HG02759 (cell line): ENCODE measurements around the gene CLASP2.

Experiments used
- ATAC-seq: cut with Tn5 transposase; IDR thresholded peaks from one replicate; pipeline ENCODE4 v1.9.1; 2021; ENCODE audit warnings: mild to moderate bottlenecking, moderate library complexity; ENCODE audit not compliant: unreplicated experiment

Gene CLASP2

DNA sequence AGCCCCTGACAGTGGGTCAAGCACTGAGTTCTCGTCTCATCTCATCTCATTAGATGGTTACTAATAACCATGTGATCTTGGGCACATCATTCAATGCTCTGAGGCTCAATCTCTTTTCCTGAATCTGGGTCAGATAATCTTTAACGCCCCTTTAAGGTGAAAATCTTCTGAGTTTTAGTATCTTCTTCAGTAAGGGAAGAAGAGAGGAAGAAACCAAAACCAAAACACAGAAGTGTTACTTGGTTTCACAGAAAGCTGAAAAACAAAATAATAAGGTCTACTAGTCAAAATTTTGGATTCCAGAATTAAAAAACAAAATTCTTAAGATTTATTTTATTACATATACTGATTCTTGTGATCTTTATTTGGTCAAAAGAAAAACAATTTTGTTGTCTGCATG lies 78.2 kb downstream of the CLASP2 start:
- no peak for ATAC-seq

GRCh38 chr3:33637482-33637881 lies 80.6 kb downstream of the CLASP2 start:
- no peak for ATAC-seq

DNA sequence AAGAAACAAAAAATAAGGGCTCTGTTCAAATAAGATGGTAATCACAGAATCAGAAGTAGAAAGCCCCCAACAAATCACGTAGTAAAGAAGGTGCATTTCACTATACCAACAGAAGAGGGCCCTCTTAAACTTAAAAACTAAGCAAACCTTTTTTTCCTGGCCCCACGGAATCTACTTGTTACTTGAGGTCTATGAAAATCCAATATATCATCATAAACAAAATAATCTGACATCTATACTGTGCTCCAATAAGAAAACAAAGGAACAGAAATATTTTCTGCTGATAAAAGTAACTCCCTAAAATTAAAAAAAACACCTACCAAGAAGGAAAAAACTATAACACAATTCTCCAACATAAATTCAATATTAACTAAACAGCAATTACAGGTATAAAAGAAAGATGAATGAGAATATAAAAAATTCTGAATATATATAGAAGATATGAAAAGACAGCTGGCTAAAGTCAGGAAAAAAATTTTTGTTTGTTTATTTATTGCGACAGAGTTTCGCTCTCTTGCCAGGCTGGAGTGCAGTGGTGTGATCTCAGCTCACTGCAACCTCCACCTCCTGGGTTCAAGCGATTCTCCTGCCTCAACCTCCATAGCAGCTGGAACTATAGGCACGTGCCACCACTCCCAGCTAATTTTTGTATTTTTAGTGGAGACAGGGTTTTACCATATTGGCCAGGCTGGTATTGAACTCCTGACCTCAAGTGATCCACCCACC lies 81.8 kb downstream of the CLASP2 start:
- no peak for ATAC-seq

- ATAC-seq: no peak
Observed at GRCh38 chr3:33634262-33634661, 83.8 kb downstream of the CLASP2 start.

DNA sequence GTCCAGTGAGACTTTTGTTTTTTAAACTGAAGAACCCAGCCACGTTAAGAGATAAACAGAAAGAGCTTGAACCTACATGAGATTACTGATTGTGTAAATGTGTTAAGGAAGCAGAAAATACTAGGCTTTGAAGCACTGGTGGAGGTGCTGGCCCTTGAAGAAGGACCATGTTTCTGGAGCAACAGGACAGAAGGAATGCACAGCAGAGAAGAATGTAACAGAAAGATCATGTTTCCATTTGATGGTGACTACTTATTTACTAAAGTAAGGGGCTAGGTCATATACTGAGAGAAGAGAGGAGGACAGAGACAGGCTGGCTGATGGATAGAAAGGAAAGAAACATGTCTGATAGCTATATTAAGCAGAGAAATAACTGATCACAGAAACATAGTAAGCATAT lies 88.8 kb downstream of the CLASP2 start:
- ATAC-seq: no peak

DNA sequence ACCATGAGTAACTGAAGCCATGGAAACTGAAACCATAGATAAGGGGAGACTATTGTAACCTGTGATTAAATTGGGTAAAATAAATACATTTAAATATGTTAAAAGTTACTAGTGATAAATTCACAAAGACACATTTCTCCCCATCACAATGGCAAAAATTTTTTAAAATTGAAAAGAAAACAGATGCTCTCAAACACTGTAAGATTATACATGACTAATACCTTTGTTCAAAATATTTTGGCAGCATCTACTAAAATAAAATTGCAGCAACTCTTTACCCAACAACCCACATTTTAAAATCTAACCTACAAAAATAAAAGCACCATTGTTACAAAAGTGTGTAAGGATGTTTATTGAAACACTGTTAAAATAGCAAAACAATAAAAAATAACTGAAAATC lies 93.3 kb downstream of the CLASP2 start:
- ATAC-seq: no peak

GRCh38 chr3:33613041-33613440 lies 105.0 kb downstream of the CLASP2 start:
- ATAC-seq: no peak

- ATAC-seq: no peak
Observed at GRCh38 chr3:33612607-33613006, 105.4 kb downstream of the CLASP2 start.

DNA sequence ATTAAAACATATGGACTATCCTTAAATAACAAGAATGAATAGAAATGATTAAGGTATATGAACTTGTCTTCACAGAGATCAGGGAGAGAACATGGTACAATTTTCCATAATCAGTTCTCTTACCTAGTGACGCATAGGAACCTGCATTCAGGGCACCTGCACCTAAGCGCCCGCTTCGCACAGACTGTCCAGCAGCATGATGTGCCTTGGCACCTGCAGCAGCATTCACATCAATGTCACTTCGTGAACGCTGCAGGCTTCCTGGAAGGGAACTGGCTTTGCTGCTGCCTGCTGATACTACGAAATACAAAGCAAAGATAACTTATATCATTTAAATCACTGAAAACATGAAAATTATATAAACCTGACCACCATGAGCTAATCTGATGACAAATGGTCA lies 115.2 kb downstream of the CLASP2 start:
- no peak for ATAC-seq

GRCh38 chr3:33597257-33597689 lies 120.8 kb downstream of the CLASP2 start:
- ATAC-seq: no peak

DNA sequence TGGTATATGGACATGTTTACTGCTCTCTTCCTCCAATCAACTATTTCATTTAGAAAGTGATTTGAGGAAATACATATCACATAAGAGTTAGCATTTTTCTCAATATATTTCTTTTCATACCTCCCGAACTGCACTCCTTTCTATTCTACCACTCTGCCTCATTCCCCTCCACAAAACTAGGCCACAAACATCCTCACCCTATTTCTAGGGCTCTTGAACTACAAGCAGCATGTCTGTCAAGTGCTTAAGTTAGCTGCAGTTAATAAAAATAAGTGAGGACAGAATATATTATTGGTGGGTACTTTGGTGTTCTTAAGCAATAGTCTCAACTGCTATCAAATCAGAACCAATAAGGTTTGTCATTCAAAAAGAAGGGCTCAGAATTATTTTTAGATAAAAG lies 125.1 kb downstream of the CLASP2 start:
- ATAC-seq: no peak

DNA sequence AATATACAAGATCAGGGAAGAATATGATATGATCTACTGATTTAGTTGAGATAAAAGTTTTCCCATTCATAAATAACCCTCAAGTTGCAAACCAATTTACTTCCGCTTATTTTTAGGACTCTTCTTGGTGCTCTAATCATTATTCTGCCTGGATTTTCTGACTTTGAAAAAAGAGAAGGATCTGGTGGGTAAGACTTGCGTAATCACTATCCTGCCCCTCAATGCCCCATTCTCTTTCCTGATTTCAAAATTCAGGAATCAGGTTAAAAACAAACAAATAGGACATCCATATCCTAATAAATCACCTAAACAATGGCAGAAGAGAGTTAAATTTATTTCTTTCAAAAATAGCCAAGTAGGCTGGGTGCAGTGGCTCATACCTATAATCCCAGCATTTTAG lies 127.5 kb downstream of the CLASP2 start:
- ATAC-seq: no peak

DNA sequence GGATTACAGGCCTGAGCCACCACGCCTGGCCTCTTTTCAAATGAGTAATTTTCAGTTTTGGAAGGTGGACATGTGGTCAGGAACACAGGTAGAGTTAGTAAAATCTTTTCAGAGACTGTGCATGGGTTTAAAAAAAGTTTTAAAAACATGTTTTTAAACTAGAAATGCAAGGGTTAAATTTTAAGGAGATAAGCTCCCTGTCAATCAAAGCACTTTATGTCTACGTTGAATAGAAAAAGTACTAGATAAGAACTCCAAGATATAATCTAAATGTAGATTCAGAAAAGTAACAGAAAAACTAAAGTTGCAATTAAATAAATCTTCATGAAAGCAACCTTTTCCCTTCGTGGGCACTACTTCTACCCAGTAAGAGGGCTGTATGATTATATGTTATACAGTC lies 131.7 kb downstream of the CLASP2 start:
- no peak for ATAC-seq

DNA sequence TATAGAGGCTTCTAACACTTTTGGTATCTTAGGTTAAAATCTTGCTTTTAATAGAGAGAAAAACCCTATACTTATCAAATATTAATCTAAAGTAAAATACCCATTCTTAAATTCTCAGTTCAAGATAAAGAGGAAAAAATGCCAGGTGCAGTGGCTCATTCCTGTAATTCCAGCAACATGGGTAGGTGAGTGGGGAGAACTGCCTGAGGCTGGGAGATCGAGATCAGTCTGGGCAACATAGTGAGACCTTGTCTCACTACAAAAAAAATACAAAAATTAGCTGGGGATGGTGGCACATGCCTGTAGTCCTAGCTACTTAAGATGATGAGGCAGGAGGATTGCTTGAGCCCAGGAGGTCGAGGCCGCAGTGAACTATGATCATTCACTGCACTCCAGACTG lies 135.8 kb downstream of the CLASP2 start:
- no peak for ATAC-seq

DNA sequence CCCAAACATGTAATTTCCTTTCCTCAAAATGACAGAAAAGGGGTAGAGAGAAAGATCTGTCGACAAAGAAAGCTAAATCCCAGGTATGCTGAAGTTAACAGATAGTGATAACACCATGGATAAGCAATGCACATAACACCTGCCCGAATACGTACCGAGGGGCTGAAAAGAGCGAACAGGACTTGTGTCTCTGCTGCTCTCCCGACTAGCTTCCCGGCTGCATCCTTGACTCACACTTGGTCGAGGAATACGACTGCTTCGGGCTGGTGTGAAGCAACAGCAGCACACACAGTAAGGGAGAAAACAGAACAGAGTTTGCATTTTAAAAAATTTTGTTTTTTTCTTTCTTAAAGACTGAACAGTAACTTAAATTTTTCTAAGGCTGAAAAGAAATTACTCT lies 136.4 kb downstream of the CLASP2 start:
- ATAC-seq: no peak

- ATAC-seq: no peak
Observed at GRCh38 chr3:33579840-33580239, 138.2 kb downstream of the CLASP2 start.

- ATAC-seq: no peak
Observed at GRCh38 chr3:33579178-33579510, 138.9 kb downstream of the CLASP2 start.

DNA sequence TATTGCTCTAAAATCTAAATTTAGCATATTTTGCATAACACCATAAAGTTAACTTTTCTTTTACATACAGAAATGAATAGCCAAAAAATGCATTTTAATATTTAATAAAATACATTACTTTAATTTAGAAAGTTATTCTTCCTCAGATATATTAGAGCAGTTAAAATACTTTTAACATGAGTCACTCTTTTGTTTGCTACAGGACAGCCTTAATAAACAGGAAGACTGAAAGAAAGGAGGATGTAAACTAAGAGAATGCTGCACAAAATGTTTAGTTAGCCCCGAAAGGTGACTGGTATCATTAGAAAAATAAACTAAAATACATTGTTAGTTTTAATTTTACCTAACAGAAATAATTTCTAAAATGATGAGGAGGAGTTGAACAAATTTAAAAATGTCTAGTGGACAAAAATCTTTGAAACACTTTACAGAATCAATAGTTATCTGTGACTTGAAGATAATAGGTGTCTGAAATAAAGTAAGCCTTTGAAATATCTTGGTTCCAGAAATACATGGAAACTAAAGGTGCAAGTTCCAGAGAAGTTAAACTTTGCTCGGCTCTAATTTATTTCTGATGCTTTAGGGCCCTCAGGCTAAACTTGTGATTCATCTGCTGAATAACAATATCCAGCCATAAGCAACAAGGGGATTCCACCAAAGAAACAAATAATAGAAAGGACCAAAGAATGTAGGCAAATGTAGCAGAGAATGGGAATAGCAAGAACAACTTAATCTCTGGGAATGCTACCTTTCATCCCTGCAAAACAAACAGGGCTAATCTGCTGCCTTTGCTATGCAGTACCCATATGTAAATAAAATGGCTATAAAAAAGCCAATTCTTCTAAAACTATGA lies 139.5 kb downstream of the CLASP2 start:
- no peak for ATAC-seq

GRCh38 chr3:33577588-33577987 lies 140.5 kb downstream of the CLASP2 start:
- ATAC-seq: no peak

DNA sequence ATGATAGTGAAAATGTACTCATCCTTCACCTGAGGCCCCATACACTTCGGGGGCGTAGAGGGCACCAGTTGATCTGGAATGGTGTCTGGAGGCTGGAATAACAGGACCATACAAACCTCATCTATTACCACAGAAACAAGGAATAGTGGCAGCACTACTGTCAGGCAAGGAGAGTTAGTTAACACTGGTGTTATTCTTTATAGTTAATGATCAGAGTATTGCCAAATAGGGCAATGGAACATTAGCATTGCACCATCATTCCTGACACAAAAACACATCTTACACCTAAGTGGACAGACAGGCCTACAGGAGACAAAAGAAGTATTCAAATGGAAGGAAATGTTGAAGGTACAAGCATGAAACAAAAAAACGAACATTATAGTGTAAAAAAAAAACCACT lies 140.9 kb downstream of the CLASP2 start:
- no peak for ATAC-seq

- ATAC-seq: no peak
Observed at GRCh38 chr3:33575311-33575710, 142.7 kb downstream of the CLASP2 start.

DNA sequence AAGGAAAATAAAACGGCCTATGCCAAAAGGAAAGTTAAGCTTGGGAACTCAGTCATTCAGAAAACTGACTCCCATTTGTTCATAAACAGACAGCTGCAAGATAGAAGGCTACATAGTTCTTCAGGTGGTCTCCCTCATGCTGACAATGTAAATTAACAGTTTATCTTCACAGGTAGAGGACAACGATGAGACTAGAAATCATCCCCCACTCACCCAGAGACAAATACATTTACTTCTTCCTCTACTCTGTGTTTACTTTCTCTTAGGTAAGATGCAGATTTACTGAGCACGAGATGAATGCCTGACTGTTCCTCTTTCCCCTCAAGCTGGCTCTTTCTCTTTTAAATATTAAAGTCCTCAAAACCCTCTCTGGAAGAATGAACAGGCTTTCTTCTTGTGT lies 160.2 kb downstream of the CLASP2 start:
- no peak for ATAC-seq
